MM.1S (cell line): ENCODE results near the gene GRIK4.

Experiments used
- CTCF ChIP-seq: fragments of 300-600 bp; sonication (generic); IDR thresholded peaks from 2 replicates; pipeline ENCODE4 v1.5.1; 2016; ENCODE audit warnings: antibody characterized with exemption, low read length, mixed read lengths
- EZH2 ChIP-seq: fragments of 300-600 bp; sonication (generic); optimal IDR thresholded peaks from 2 replicates; pipeline ENCODE3; 2017; ENCODE audit warnings: low read depth, mild to moderate bottlenecking, antibody characterized with exemption, low read length, mixed read lengths
- EZH2phosphoT487 ChIP-seq: fragments of 300-600 bp; sonication (generic); IDR thresholded peaks from 2 replicates; pipeline ENCODE4 v1.6.1; 2018; ENCODE audit warnings: antibody characterized with exemption, low read length

DNA sequence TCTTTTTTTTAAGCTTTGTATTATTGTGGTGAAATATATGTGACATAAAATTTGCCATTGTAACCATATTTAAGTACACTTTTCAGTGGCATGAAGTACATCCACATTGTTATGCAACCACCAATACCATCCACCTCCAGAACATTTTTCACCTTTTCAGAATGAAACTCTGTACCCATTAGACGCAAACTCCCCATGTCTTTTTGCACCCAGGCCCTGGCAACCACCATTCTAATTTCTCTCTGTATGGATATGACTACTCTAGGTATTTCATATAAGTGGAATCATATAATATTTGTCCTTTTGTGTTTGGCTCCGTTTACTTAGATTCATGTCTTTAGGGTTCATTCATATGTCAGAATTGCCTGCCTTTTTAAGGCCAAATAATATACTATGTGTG lies 329.5 kb downstream of the GRIK4 start:
- no peak for TF ChIP-seq EZH2phosphoT487
- no peak for TF ChIP-seq CTCF
- no peak for TF ChIP-seq EZH2
